ENCODE measurements around the gene MITD1.
"Not testable (repeated sequence)": the region's sequence is repeated elsewhere in the genome, so short reads cannot be mapped to it uniquely, and the experiment has no call there.

MITD1 gene

GRCh38 chr2:99154643-99155536 lies 26.0 kb downstream of the MITD1 start, which contains the start of the genes LIPT1 and TSGA10:
TSS of gene LIPT1 (plus strand) at chr2:99154967. CDS start at chr2:99161958, 6,991 bp downstream.
TSS of gene TSGA10 (minus strand) at chr2:99154942. CDS start at chr2:99109439, 45,503 bp downstream.
- DNase-seq (ENCODE audit: low read depth in 3 of 3, low spot score in 1 of 3) = peak; percentile 75 to 85 (median 80)

- no peak for DNase-seq (ENCODE audit: low read depth in 3 of 3, low spot score in 1 of 3)
Measured at GRCh38 chr2:99153921-99154604, 26.8 kb downstream of the MITD1 start.

- no peak for DNase-seq (ENCODE audit: low read depth in 3 of 3, low spot score in 1 of 3)
Measured at GRCh38 chr2:99152199-99152895, 28.5 kb downstream of the MITD1 start.

- no peak for DNase-seq (ENCODE audit: low read depth in 3 of 3, low spot score in 1 of 3)
Measured at GRCh38 chr2:99150706-99151105, 30.2 kb downstream of the MITD1 start.

- DNase-seq (ENCODE audit: low read depth in 3 of 3, low spot score in 1 of 3) = peak; percentile 91 to 94 (median 92)
Measured at GRCh38 chr2:99141110-99142108, 39.4 kb downstream of the MITD1 start, which contains the start of gene C2orf15. TSS of gene C2orf15 (plus strand) at chr2:99141707. CDS start at chr2:99150559, 8,852 bp downstream.

GRCh38 chr2:99140860-99141109 lies 40.1 kb downstream of the MITD1 start:
- DNase-seq (ENCODE audit: low read depth in 3 of 3, low spot score in 1 of 3) = no peak

- DNase-seq (ENCODE audit: low read depth in 3 of 3, low spot score in 1 of 3) = no peak
Measured at GRCh38 chr2:99140056-99140859, 40.6 kb downstream of the MITD1 start.

- no peak for DNase-seq (ENCODE audit: low read depth in 3 of 3, low spot score in 1 of 3)
Measured at GRCh38 chr2:99139003-99139402, 41.9 kb downstream of the MITD1 start.

GRCh38 chr2:99135044-99135556 lies 45.8 kb downstream of the MITD1 start:
- not testable (repeated sequence) for DNase-seq (ENCODE audit: low read depth in 3 of 3, low spot score in 1 of 3)

GRCh38 chr2:99127981-99128380 lies 52.9 kb downstream of the MITD1 start:
- no peak for DNase-seq (ENCODE audit: low read depth in 3 of 3, low spot score in 1 of 3)

All from stimulated activated CD4-positive, alpha-beta T cell treated with anti-CD3 and anti-CD28 coated beads, TNF-alpha, amount 100 ng/mL, for 1 hour (primary cell).